ENCODE data around the gene TMEM247.

The TMEM247 gene

GRCh38 chr2:46493971-46494250 is 14.5 kb downstream of the TMEM247 start:
- no peaks in the 10 kb centered on the region for H3K79me2 ChIP-seq (ENCODE audit: control insufficient read depth, low read length)
- H3K4me1 ChIP-seq (ENCODE audit: control insufficient read depth, low read length), result peaks cover 40% of the 10 kb centered on the region
- no peaks in the 10 kb centered on the region for H3K9me2 ChIP-seq (replicated peaks; ENCODE audit: control insufficient read depth, low read length)
- no peak for TF ChIP-seq EZH2phosphoT487 (IDR thresholded peaks at IDR 0.05; ENCODE audit: borderline replicate concordance, low read length)
- no peak for TF ChIP-seq CTCF (IDR thresholded peaks at IDR 0.05; ENCODE audit: low read depth, low read length, poor library complexity, severe bottlenecking)
- H3F3A ChIP-seq (ENCODE audit: control insufficient read depth, insufficient read depth), result peaks cover 2% of the 10 kb centered on the region; the same call in 1 of the 2 replicates
- H3K27me3 ChIP-seq (ENCODE audit: control insufficient read depth, low read length), result peaks cover 16% of the 10 kb centered on the region
- no peaks in the 10 kb centered on the region for H3K36me3 ChIP-seq (ENCODE audit: control insufficient read depth, low read length)
- no peak overlapping the region for H3K27ac ChIP-seq (ENCODE audit: low read depth, low read length)
- no peak overlapping the region for H3K4me3 ChIP-seq (ENCODE audit: low read length)
- H3K4me2 ChIP-seq (ENCODE audit: low read length), result peak overlapping the region; percentile 10; the same call in 1 of the 2 replicates
- no peaks in the 10 kb centered on the region for H3K9me3 ChIP-seq (ENCODE audit: control insufficient read depth, insufficient read depth, low read length)
- no peaks in the 10 kb centered on the region for H4K20me1 ChIP-seq (ENCODE audit: control insufficient read depth, insufficient read depth, low read depth, low read length)

GRCh38 chr2:46494596-46494995 is 15.2 kb downstream of the TMEM247 start:
- Histone ChIP-seq H4K20me1 (ENCODE audit: control insufficient read depth, insufficient read depth, low read depth, low read length) (no peaks in the 10 kb centered on the region), H3K27me3 (ENCODE audit: control insufficient read depth, low read length) (peaks cover 22% of the 10 kb centered on the region), H3K27ac (ENCODE audit: low read depth, low read length) (no peak overlapping the region), H3F3A (ENCODE audit: control insufficient read depth, insufficient read depth) (peaks cover 4% of the 10 kb centered on the region; the same call in 1 of the 2 replicates), H3K79me2 (ENCODE audit: control insufficient read depth, low read length) (no peaks in the 10 kb centered on the region), H3K9me3 (ENCODE audit: control insufficient read depth, insufficient read depth, low read length) (no peaks in the 10 kb centered on the region), H3K4me2 (ENCODE audit: low read length) (no peak overlapping the region), H3K36me3 (ENCODE audit: control insufficient read depth, low read length) (no peaks in the 10 kb centered on the region), H3K4me3 (ENCODE audit: low read length) (no peak overlapping the region), H3K4me1 (ENCODE audit: control insufficient read depth, low read length) (peaks cover 44% of the 10 kb centered on the region), H3K9me2 (replicated peaks; ENCODE audit: control insufficient read depth, low read length) (no peaks in the 10 kb centered on the region)
- TF ChIP-seq EZH2phosphoT487 (IDR thresholded peaks at IDR 0.05; ENCODE audit: borderline replicate concordance, low read length) (no peak), CTCF (IDR thresholded peaks at IDR 0.05; ENCODE audit: low read depth, low read length, poor library complexity, severe bottlenecking) (no peak)

- H3K4me3 ChIP-seq (ENCODE audit: low read length), result no peak overlapping the region
- no peaks in the 10 kb centered on the region for H3K79me2 ChIP-seq (ENCODE audit: control insufficient read depth, low read length)
- peaks cover 43% of the 10 kb centered on the region for H3K4me1 ChIP-seq (ENCODE audit: control insufficient read depth, low read length)
- no peaks in the 10 kb centered on the region for H3K36me3 ChIP-seq (ENCODE audit: control insufficient read depth, low read length)
- H3K27me3 ChIP-seq (ENCODE audit: control insufficient read depth, low read length), result peaks cover 22% of the 10 kb centered on the region
- peaks cover 4% of the 10 kb centered on the region; the same call in 1 of the 2 replicates for H3F3A ChIP-seq (ENCODE audit: control insufficient read depth, insufficient read depth)
- H4K20me1 ChIP-seq (ENCODE audit: control insufficient read depth, insufficient read depth, low read depth, low read length), result no peaks in the 10 kb centered on the region
- H3K9me3 ChIP-seq (ENCODE audit: control insufficient read depth, insufficient read depth, low read length), result no peaks in the 10 kb centered on the region
- TF ChIP-seq CTCF (IDR thresholded peaks at IDR 0.05; ENCODE audit: low read depth, low read length, poor library complexity, severe bottlenecking), result no peak
- no peak for TF ChIP-seq EZH2phosphoT487 (IDR thresholded peaks at IDR 0.05; ENCODE audit: borderline replicate concordance, low read length)
- H3K27ac ChIP-seq (ENCODE audit: low read depth, low read length), result no peak overlapping the region
- H3K4me2 ChIP-seq (ENCODE audit: low read length), result no peak overlapping the region
- H3K9me2 ChIP-seq (replicated peaks; ENCODE audit: control insufficient read depth, low read length), result no peaks in the 10 kb centered on the region
Observed at GRCh38 chr2:46495231-46496030, 16.1 kb downstream of the TMEM247 start.

Data from DOHH2 (cell line).